K562 (cell line): Measurements from ENCODE around the gene RREB1. TPM values are rescaled to one million over a fixed set of nuclear protein-coding genes. Genes with fewer than 3 reads are reported as not detected.

Experiments used
- BCOR ChIP-seq: fragments of 450-650 bp; IDR thresholded peaks from 2 replicates; pipeline ENCODE4 v1.6.1; 2016
- CEBPB ChIP-seq: fragments of 450-650 bp; IDR thresholded peaks from 2 replicates; pipeline ENCODE4 v1.6.1; 2016; ENCODE audit warnings: missing genetic modification characterization, missing compliant biosample characterization
- CREB5 ChIP-seq: fragments of 250-450 bp; sonication (Bioruptor Pico); IDR thresholded peaks from 2 replicates; pipeline ENCODE4 v1.5.0; 2020; ENCODE audit warnings: mild to moderate bottlenecking
- E2F3 ChIP-seq: fragments of 250-450 bp; sonication (Bioruptor Pico); IDR thresholded peaks from 2 replicates; pipeline ENCODE4 v1.4.0; 2020; ENCODE audit warnings: mild to moderate bottlenecking
- ETV1 ChIP-seq: fragments of 450-650 bp; conservative IDR thresholded peaks from 2 replicates; pipeline ENCODE4 v1.6.1; 2016; ENCODE audit warnings: missing genetic modification characterization, control low read depth, low read depth, missing compliant biosample characterization
- GATAD2A ChIP-seq: fragments of 450-650 bp; IDR thresholded peaks from 2 replicates; pipeline ENCODE4 v1.6.1; 2017
- HMGN3 ChIP-seq: IDR thresholded peaks from 2 replicates; pipeline ENCODE4 v1.6.1; 2011; ENCODE audit warnings: borderline replicate concordance, low read depth, mild to moderate bottlenecking, mixed read lengths, low read length; ENCODE audit not compliant: insufficient read length; ENCODE audit errors: extremely low read depth
- MEF2D ChIP-seq: conservative IDR thresholded peaks from 2 replicates; pipeline ENCODE4 v1.6.1; 2016; ENCODE audit warnings: low read depth, missing genetic modification characterization, missing compliant biosample characterization
- NFYB ChIP-seq: IDR thresholded peaks from 2 replicates; pipeline ENCODE4 v1.6.1; 2011; ENCODE audit warnings: mild to moderate bottlenecking, moderate library complexity; ENCODE audit not compliant: insufficient read length; ENCODE audit errors: extremely low read depth
- POLR3G ChIP-seq: IDR thresholded peaks from 2 replicates; pipeline ENCODE4 v1.6.1; 2011; ENCODE audit not compliant: insufficient read length, insufficient replicate concordance; ENCODE audit errors: extremely low read depth
- SAP30 ChIP-seq: fragments of 200-600 bp; sonication (generic); IDR thresholded peaks from 2 replicates; pipeline ENCODE4 v1.6.1; 2012; ENCODE audit warnings: borderline replicate concordance, low read depth, mild to moderate bottlenecking, moderate library complexity, low read length, control low read depth, inconsistent platforms; ENCODE audit not compliant: insufficient read depth, poor library complexity, severe bottlenecking
- SRSF1 ChIP-seq: fragments of 200-400 bp; formaldehyde crosslinking; IDR thresholded peaks from 2 replicates; pipeline ENCODE4 v1.6.1; 2017; ENCODE audit warnings: mild to moderate bottlenecking, low read depth, low read length, moderate library complexity
- ZNF282 ChIP-seq: sonication (generic); formaldehyde crosslinking; IDR thresholded peaks from 2 replicates; pipeline ENCODE4 v1.8.1; 2023; ENCODE audit warnings: missing genetic modification reagents
- ZNF41 ChIP-seq: fragments of 250-450 bp; sonication (Bioruptor Pico); conservative IDR thresholded peaks from 2 replicates; pipeline ENCODE4 v1.4.0; 2020; ENCODE audit warnings: mild to moderate bottlenecking
- polyA plus RNA-seq, 8 experiments: library from polyadenylated mRNA; depleted of rRNA in 4 of 8; stranded (reverse) in 5 of 8; unstranded in 3 of 8; fragments of >200 nt; fragmentation: Nextera tagmentation in 2 of 8; fragmentation: Illumina TruSeq in 1 of 8; extraction: Ambion mirVana in 2 of 8; extraction: Trizol in 1 of 8; gene quantifications; 2 replicates each; pipeline versions ENCODE4 v1.2.1 to v1.2.3, GENCODE V29; 2011 to 2014; ENCODE audit warnings: inconsistent platforms in 1 of 8, missing spikeins in 1 of 8
- total RNA-seq, 7 experiments: library from RNA; depleted of rRNA in 6 of 7; stranded (reverse); fragments of >200 nt in 6 of 7; fragmentation: Illumina TruSeq in 2 of 7; extraction: Trizol in 2 of 7; gene quantifications; 2 replicates each; pipeline versions ENCODE4 v1.2.1 to v1.2.3, GENCODE V29; 2011 to 2021; ENCODE audit warnings: low replicate concordance in 1 of 7
- TF ChIP-seq, protein P1 (sequence below), 2 experiments: fragments of 200-800 bp in 1 of 2; sonication (Bioruptor generic) in 1 of 2; sonication (generic) in 1 of 2; formaldehyde crosslinking in 1 of 2; IDR thresholded peaks in 1 of 2; conservative IDR thresholded peaks in 1 of 2; 2 replicates each; pipeline versions ENCODE4 v1.5.0 to v1.6.1; 2016 to 2020; ENCODE audit warnings: missing compliant biosample characterization in 1 of 2, missing genetic modification characterization in 1 of 2, missing genetic modification reagents in 1 of 2
- TF ChIP-seq, protein P2 (sequence below): fragments of 450-650 bp; IDR thresholded peaks from 2 replicates; pipeline ENCODE4 v1.6.1; 2014; ENCODE audit warnings: low read depth, mild to moderate bottlenecking, moderate library complexity, borderline replicate concordance
- TF ChIP-seq, protein P3 (sequence below), 3 experiments: fragments of 200-800 bp in 1 of 3; fragments of 250-450 bp in 1 of 3; fragments of 450-650 bp in 1 of 3; sonication (Bioruptor Pico) in 1 of 3; sonication (Bioruptor generic) in 1 of 3; formaldehyde crosslinking in 1 of 3; IDR thresholded peaks; 2 replicates each; pipeline versions ENCODE4 v1.6.1 to v1.8.0; 2016 to 2022; ENCODE audit warnings: mild to moderate bottlenecking in 2 of 3, missing genetic modification characterization in 2 of 3, missing compliant biosample characterization in 1 of 3, moderate library complexity in 1 of 3

Gene RREB1
- total and polyA plus RNA-seq, 9 of the 15 experiments (the other 6 are each of a cell fraction or from before 2014, with no cell fraction given): 3.3 to 64.2 (median 19.3) TPM

- TF ChIP-seq SRSF1 (no peak), SAP30 (peak; percentile 56), ZNF282 (CRISPR knock-in tag) (no peak), MEF2D (tag) (peak; percentile 88), ETV1 (peak; percentile 40), ZNF41 (CRISPR knock-in tag) (peak; percentile 89), CREB5 (CRISPR knock-in tag) (peak; percentile 85), CEBPB (tag) (0 out of 2 replicates have a peak, but pooled peaks have one; percentile 25), BCOR (no peak), GATAD2A (0 out of 2 replicates have a peak, but pooled peaks have one; percentile 54), E2F3 (CRISPR knock-in tag) (0 out of 2 replicates have a peak, but pooled peaks have one; percentile 52), HMGN3 (no peak), NFYB (no peak), POLR3G (no peak)
- TF ChIP-seq, protein P1, sequence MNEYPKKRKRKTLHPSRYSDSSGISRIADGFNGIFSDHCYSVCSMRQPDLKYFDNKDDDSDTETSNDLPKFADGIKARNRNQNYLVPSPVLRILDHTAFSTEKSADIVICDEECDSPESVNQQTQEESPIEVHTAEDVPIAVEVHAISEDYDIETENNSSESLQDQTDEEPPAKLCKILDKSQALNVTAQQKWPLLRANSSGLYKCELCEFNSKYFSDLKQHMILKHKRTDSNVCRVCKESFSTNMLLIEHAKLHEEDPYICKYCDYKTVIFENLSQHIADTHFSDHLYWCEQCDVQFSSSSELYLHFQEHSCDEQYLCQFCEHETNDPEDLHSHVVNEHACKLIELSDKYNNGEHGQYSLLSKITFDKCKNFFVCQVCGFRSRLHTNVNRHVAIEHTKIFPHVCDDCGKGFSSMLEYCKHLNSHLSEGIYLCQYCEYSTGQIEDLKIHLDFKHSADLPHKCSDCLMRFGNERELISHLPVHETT (CRISPR knock-in tag; conservative IDR thresholded peaks at IDR 0.05 in 1 of 2, IDR thresholded peaks at IDR 0.05 in 1 of 2): peak in 1 of 2 experiments; percentile 89; a peak in 2 of 4 replicates
- TF ChIP-seq, protein P2, sequence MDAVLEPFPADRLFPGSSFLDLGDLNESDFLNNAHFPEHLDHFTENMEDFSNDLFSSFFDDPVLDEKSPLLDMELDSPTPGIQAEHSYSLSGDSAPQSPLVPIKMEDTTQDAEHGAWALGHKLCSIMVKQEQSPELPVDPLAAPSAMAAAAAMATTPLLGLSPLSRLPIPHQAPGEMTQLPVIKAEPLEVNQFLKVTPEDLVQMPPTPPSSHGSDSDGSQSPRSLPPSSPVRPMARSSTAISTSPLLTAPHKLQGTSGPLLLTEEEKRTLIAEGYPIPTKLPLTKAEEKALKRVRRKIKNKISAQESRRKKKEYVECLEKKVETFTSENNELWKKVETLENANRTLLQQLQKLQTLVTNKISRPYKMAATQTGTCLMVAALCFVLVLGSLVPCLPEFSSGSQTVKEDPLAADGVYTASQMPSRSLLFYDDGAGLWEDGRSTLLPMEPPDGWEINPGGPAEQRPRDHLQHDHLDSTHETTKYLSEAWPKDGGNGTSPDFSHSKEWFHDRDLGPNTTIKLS: peak; percentile 50; the same call in 1 of the 2 replicates
- TF ChIP-seq, protein P3, sequence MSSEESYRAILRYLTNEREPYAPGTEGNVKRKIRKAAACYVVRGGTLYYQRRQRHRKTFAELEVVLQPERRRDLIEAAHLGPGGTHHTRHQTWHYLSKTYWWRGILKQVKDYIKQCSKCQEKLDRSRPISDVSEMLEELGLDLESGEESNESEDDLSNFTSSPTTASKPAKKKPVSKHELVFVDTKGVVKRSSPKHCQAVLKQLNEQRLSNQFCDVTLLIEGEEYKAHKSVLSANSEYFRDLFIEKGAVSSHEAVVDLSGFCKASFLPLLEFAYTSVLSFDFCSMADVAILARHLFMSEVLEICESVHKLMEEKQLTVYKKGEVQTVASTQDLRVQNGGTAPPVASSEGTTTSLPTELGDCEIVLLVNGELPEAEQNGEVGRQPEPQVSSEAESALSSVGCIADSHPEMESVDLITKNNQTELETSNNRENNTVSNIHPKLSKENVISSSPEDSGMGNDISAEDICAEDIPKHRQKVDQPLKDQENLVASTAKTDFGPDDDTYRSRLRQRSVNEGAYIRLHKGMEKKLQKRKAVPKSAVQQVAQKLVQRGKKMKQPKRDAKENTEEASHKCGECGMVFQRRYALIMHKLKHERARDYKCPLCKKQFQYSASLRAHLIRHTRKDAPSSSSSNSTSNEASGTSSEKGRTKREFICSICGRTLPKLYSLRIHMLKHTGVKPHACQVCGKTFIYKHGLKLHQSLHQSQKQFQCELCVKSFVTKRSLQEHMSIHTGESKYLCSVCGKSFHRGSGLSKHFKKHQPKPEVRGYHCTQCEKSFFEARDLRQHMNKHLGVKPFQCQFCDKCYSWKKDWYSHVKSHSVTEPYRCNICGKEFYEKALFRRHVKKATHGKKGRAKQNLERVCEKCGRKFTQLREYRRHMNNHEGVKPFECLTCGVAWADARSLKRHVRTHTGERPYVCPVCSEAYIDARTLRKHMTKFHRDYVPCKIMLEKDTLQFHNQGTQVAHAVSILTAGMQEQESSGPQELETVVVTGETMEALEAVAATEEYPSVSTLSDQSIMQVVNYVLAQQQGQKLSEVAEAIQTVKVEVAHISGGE (CRISPR knock-in tag; IDR thresholded peaks at IDR 0.05): peak in 1 of 3 experiments; percentile 67; a peak in 1 of 6 replicates
Observed at GRCh38 chr6:7166410-7167293, 58.9 kb downstream of the RREB1 start (continued).
